Ammon's horn (tissue), 1 donor: ENCODE measurements around the gene SUPT6H.
A peak's percentile ranks its signal among the peaks of the same experiment; 100 is the strongest.

Experiments used
- DNase-seq: peaks from one replicate; pipeline ENCODE4 v3.0.0-alpha.2; 2016; ENCODE audit warnings: low spot score

Gene SUPT6H

GRCh38 chr17:28750178-28751047 lies 88.4 kb downstream of the SUPT6H start:
- peak; percentile 96 for DNase-seq

GRCh38 chr17:28751600-28752366 lies 89.8 kb downstream of the SUPT6H start:
- no peak for DNase-seq
